GM12878 (cell line): ENCODE data around the gene ITGA7. TPM values are rescaled to one million over a fixed set of nuclear protein-coding genes. Genes with fewer than 3 reads are reported as not detected.

Experiments
- ATAC-seq: fragments of 200-7000 bp; cut with Tn5 transposase; 3 replicates; pipeline ENCODE4 v1.9.1; 2020; ENCODE audit warnings: mild to moderate bottlenecking, moderate library complexity
- BruUV-seq: library from RNA; stranded (reverse); fragments of 400-500 nt; replicated peaks from 2 replicates; lab custom pipeline; 2021; lab: Mats Ljungman, UMichigan
- CTCF ChIA-PET: fragments of 300-600 bp; sonication (Branson Sonifier 250); formaldehyde crosslinking; extraction: SDS; loops from one replicate; lab custom pipeline; 2021; ENCODE audit warnings: inconsistent platforms; lab: Yijun Ruan, JAX
- POLR2A ChIA-PET: fragments of 350-600 bp; formaldehyde crosslinking; extraction: SDS; loops from one replicate; lab custom pipeline; 2021; ENCODE audit warnings: inconsistent platforms; lab: Charles Lee
- RAD21 ChIA-PET: fragments of 300-600 bp; sonication (Branson Sonifier 250); formaldehyde crosslinking; loops from one replicate; lab custom pipeline; 2023; ENCODE audit warnings: antibody characterized with exemption; ENCODE audit not compliant: unreplicated experiment; lab: Charles Lee
- SMC1A ChIA-PET: fragments of 300-600 bp; sonication (Branson Sonifier 250); formaldehyde crosslinking; loops from one replicate; lab custom pipeline; 2023; ENCODE audit not compliant: unreplicated experiment, uncharacterized antibody; lab: Charles Lee
- DNase-seq: peaks from one replicate; pipeline ENCODE4 v3.0.0-alpha.2; 2011; ENCODE audit warnings: low read depth, low spot score
- FAIRE-seq: peaks from 3 replicates; lab custom pipeline; 2011; peaks lifted over from hg19 to GRCh38; lab: Jason Lieb, UNC
- H2AFZ ChIP-seq: 2 replicates; pipeline ENCODE4 v1.6.0; 2011; ENCODE audit warnings: low read depth, low read length, control low read depth; ENCODE audit not compliant: control insufficient read depth
- H3K27ac ChIP-seq: 2 replicates; pipeline ENCODE4 v1.5.1; 2011; ENCODE audit warnings: control low read depth; ENCODE audit not compliant: control insufficient read depth, insufficient read depth
- H3K27me3 ChIP-seq, 2 experiments: replicated peaks in 1 of 2; 2 replicates each; pipeline versions ENCODE4 v1.6.0 to v1.6.1; 2011; ENCODE audit warnings: low read length in 1 of 2; ENCODE audit not compliant: control insufficient read depth in 2 of 2, insufficient read depth in 2 of 2
- H3K36me3 ChIP-seq, 2 experiments: 2 replicates each; pipeline ENCODE4 v1.5.1; 2011; ENCODE audit warnings: low read length in 1 of 2; ENCODE audit not compliant: control insufficient read depth in 2 of 2, insufficient read depth in 2 of 2
- H3K4me1 ChIP-seq: 2 replicates; pipeline ENCODE4 v1.6.1; 2011; ENCODE audit warnings: mild to moderate bottlenecking, low read length, moderate library complexity, mixed read lengths; ENCODE audit not compliant: control insufficient read depth, insufficient read depth
- H3K4me2 ChIP-seq: 2 replicates; pipeline ENCODE4 v1.6.0; 2011; ENCODE audit warnings: control low read depth; ENCODE audit not compliant: control insufficient read depth, insufficient read depth
- H3K4me3 ChIP-seq: fragments of 200-600 bp; sonication (generic); 2 replicates; pipeline ENCODE4 v1.5.1; 2016
- H3K79me2 ChIP-seq: 2 replicates; pipeline ENCODE4 v1.6.0; 2011; ENCODE audit warnings: low read length; ENCODE audit not compliant: control insufficient read depth, insufficient read depth
- H3K9ac ChIP-seq: 2 replicates; pipeline ENCODE4 v1.8.0; 2011; ENCODE audit warnings: low read length, control low read depth, mixed read lengths; ENCODE audit not compliant: control insufficient read depth, insufficient read depth
- H3K9me3 ChIP-seq: replicated peaks from 3 replicates; pipeline ENCODE4 v1.5.1; 2011; ENCODE audit warnings: mild to moderate bottlenecking, low read length; ENCODE audit not compliant: control insufficient read depth, insufficient read depth
- H4K20me1 ChIP-seq: 2 replicates; pipeline ENCODE4 v1.6.0; 2011; ENCODE audit not compliant: control insufficient read depth, insufficient read depth
- IKZF2 ChIP-seq, 2 experiments: fragments of 450-650 bp; IDR thresholded peaks; 2 replicates each; pipeline ENCODE4 v1.6.1; 2017; ENCODE audit warnings: mild to moderate bottlenecking in 2 of 2, moderate library complexity in 2 of 2
- PAX5 ChIP-seq: IDR thresholded peaks from 2 replicates; pipeline ENCODE4 v1.6.1; 2011; ENCODE audit warnings: low read depth, low read length, borderline replicate concordance
- RUNX3 ChIP-seq: IDR thresholded peaks from 2 replicates; pipeline ENCODE4 v1.6.1; 2012; ENCODE audit warnings: low read length, inconsistent platforms
- SMAD5 ChIP-seq: IDR thresholded peaks from 2 replicates; pipeline ENCODE4 v1.6.1; 2016; ENCODE audit warnings: antibody characterized with exemption, low read depth
- STAT3 ChIP-seq: IDR thresholded peaks from 2 replicates; pipeline ENCODE4 v1.6.1; 2011; ENCODE audit warnings: low read depth, low read length, improper control_type of control experiment
- ZNF274 ChIP-seq: IDR thresholded peaks from one replicate; pipeline ENCODE4 v1.8.0; 2011; ENCODE audit not compliant: insufficient read length, insufficient read depth
- WGBS: methylation state at CpG from one replicate; pipeline ENCODE4 v1.1.6; 2016; ENCODE audit warnings: low lambda C conversion rate; ENCODE audit not compliant: insufficient replicate concordance, insufficient coverage; ENCODE audit errors: missing lambda C conversion rate; 5-methylcytosine and 5-hydroxymethylcytosine counted together
- in situ Hi-C: fragments of 300-500 bp; cut with MboI; formaldehyde crosslinking; loops from 9 replicates; pipeline ENCODE4 v1.14.3; 2018; ENCODE audit warnings: mixed read lengths
- intact Hi-C: fragments of 100-400 bp; cut with micrococcal nuclease; formaldehyde crosslinking; loops from one replicate; pipeline ENCODE4 v1.14.2; 2022; ENCODE audit not compliant: unreplicated experiment
- polyA plus RNA-seq, 11 experiments: library from polyadenylated mRNA; depleted of rRNA in 4 of 11; unstranded in 6 of 11; stranded (reverse) in 5 of 11; fragments of >200 nt; fragmentation: Nextera tagmentation in 4 of 11; fragmentation: Illumina TruSeq in 1 of 11; extraction: Ambion mirVana in 4 of 11; extraction: Trizol in 1 of 11; gene quantifications; 1 replicate in 1 of 11; 2 replicates in 10 of 11; pipeline versions ENCODE4 v1.2.1 to v1.2.3, GENCODE V29; 2011 to 2016; ENCODE audit warnings: inconsistent platforms in 2 of 11, missing spikeins in 2 of 11, low read depth in 1 of 11
- total RNA-seq, 4 experiments: library from RNA; depleted of rRNA in 3 of 4; stranded (reverse); fragments of >200 nt in 3 of 4; fragmentation: Illumina TruSeq in 1 of 4; extraction: Trizol in 1 of 4; gene quantifications; 2 replicates each; pipeline versions ENCODE4 v1.2.1 to v1.2.3, GENCODE V29; 2013 to 2021
- TF ChIP-seq, protein P1 (sequence below): fragments of 450-650 bp; IDR thresholded peaks from 2 replicates; pipeline ENCODE4 v1.6.1; 2014; ENCODE audit warnings: mild to moderate bottlenecking

The ITGA7 gene
- total and polyA plus RNA-seq, 10 of the 15 experiments (the other 5 are each of a cell fraction or from before 2014, with no cell fraction given) = 0.18 to 5.1 (median 1.5) TPM

DNA sequence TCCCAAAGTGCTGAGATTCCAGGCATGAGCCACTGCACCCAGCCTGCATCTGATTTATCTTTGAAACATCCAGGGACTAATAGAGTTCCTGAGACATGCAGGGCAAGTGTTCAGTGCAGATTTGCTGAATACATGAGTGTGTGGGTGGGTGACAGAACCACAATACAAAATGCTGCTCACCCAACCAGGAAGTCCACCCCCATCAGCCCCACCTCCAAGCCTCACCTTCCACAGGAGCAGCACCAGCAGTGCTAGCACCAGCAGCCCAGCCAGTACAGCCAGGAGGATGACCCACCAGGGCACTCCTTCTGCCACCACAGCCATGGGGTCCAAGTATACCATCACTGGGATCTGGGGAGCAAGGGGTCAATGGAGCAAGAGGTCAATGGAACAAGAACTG, 20.0 kb downstream of the ITGA7 start:
- Histone ChIP-seq H3K4me2 (0 out of 2 replicates have a peak overlapping the region, but pooled peaks have one; percentile 17), H3K4me1 (peaks cover 6% of the 10 kb centered on the region), H3K79me2 (no peaks in the 10 kb centered on the region), H3K27me3 (no peaks in the 10 kb centered on the region; a peak in 1 of 4 replicates), H3K9ac (no peak overlapping the region), H4K20me1 (no peaks in the 10 kb centered on the region), H3K27ac (no peak overlapping the region)
- FAIRE-seq = peak; percentile 31
- ChIA-PET CTCF (no interaction called here), POLR2A (interaction anchor here (0.7 kb wide), 2 partner anchors 251 to 514 kb away, joined by 4 to 6 read pairs; no protein-coding TSS in a partner anchor)
- peak; percentile 76 for ATAC-seq
- TF ChIP-seq SMAD5 (no peak), IKZF2 (IDR thresholded peaks at IDR 0.05) (no peak), RUNX3 (peak; percentile 53; the same call in 1 of the 2 replicates), PAX5 (peak; percentile 62; the same call in 1 of the 2 replicates)
- TF ChIP-seq, all 136 proteins: peak for 2
- ChIA-PET RAD21 (no interaction called here), SMC1A (no interaction called here)
- no peaks in the 10 kb centered on the region for H3K9me3 ChIP-seq
- no peak overlapping the region for H3K4me3 ChIP-seq
- intact Hi-C loops (no loop called here), in situ Hi-C loops (no loop called here)
- H3K36me3 ChIP-seq = no peaks in the 10 kb centered on the region
- DNase-seq = no peak
- H2AFZ ChIP-seq = no peak overlapping the region
- BruUV-seq = no TSS peak

DNA sequence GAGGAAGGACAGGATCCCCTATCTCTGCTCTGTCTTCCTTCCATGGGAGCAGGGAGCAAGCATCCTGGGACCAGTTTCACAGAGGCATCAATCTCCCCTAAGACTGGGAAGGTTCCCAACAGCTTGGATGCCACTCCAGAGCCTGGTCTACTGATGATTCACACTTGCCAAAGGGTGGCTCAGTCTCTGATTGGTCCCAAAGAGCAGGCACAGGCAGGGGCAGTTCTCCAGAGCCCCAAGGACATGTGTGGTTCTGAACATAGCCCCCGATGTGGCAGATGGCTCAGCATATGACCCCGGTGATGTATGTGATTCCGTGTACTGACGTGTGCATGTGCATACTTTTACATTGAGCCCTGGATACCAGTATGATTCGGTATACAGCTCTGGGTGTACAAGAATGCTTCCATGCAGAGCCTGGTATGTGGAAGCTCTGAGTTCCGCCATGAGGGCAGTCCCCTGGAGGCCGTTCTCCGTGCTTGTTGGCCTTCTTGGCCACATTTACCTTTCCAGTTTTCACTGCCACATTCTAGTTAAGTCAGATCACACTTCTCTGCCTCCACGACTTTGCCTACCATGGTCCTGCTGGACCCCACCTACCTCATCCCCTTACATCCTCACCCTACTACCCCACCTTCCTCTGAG, 21.2 kb downstream of the ITGA7 start:
- Histone ChIP-seq H3K9ac (no peak overlapping the region), H3K9me3 (no peaks in the 10 kb centered on the region), H4K20me1 (no peaks in the 10 kb centered on the region), H3K36me3 (no peaks in the 10 kb centered on the region), H3K4me2 (no peak overlapping the region), H3K4me3 (no peak overlapping the region), H3K79me2 (no peaks in the 10 kb centered on the region), H3K27me3 (no peaks in the 10 kb centered on the region; a peak in 1 of 4 replicates), H3K27ac (no peak overlapping the region), H3K4me1 (peaks cover 13% of the 10 kb centered on the region), H2AFZ (no peak overlapping the region)
- ChIA-PET SMC1A (no interaction called here), RAD21 (interaction anchor here (0.6 kb wide), 1 partner anchor 951 kb away, joined by 3 read pairs; no protein-coding TSS in a partner anchor), POLR2A (interaction anchor here (0.7 kb wide), 1 partner anchor 27 kb away, joined by 6 read pairs; no protein-coding TSS in a partner anchor), CTCF (interaction anchor here (1.0 to 1.3 kb wide), 2 partner anchors 13 to 52 kb away, joined by 3 to 4 read pairs; no protein-coding TSS in a partner anchor)
- FAIRE-seq (no peak), ATAC-seq (no peak), DNase-seq (no peak)
- no peak for TF ChIP-seq STAT3
- TF ChIP-seq, protein P1, sequence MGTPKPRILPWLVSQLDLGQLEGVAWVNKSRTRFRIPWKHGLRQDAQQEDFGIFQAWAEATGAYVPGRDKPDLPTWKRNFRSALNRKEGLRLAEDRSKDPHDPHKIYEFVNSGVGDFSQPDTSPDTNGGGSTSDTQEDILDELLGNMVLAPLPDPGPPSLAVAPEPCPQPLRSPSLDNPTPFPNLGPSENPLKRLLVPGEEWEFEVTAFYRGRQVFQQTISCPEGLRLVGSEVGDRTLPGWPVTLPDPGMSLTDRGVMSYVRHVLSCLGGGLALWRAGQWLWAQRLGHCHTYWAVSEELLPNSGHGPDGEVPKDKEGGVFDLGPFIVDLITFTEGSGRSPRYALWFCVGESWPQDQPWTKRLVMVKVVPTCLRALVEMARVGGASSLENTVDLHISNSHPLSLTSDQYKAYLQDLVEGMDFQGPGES = no peak
- TF ChIP-seq ZNF274 = no peak
- WGBS = 43% methylated on average over 9 of the region's 9 CpGs
- BruUV-seq = no TSS peak
- intact Hi-C loops = no loop called here
- in situ Hi-C loops = no loop called here
